Nephron (organoid): ENCODE results near the gene EGLN3.

Experiments used
- H3K27ac Mint-ChIP-seq, 3 experiments: 2 replicates each; pipeline ENCODE4 v1.8.0; 2020; ENCODE audit warnings: mixed read lengths in 3 of 3, mild to moderate bottlenecking in 2 of 3, moderate library complexity in 1 of 3
- H3K27me3 Mint-ChIP-seq: 2 replicates; pipeline ENCODE4 v1.8.0; 2021; ENCODE audit warnings: low read depth, mild to moderate bottlenecking, moderate library complexity, mixed read lengths
- H3K36me3 Mint-ChIP-seq: 2 replicates; pipeline ENCODE4 v1.8.0; 2020; ENCODE audit warnings: low read depth, mixed read lengths
- H3K4me1 Mint-ChIP-seq: 2 replicates; pipeline ENCODE4 v1.8.0; 2020; ENCODE audit warnings: mixed read lengths
- H3K4me3 Mint-ChIP-seq, 3 experiments: 2 replicates each; pipeline ENCODE4 v1.8.0; 2020; ENCODE audit warnings: mild to moderate bottlenecking in 3 of 3, mixed read lengths in 3 of 3, moderate library complexity in 2 of 3
- H3K9me3 Mint-ChIP-seq: 2 replicates; pipeline ENCODE4 v1.8.0; 2020; ENCODE audit warnings: mixed read lengths
- TF ChIP-seq, protein P1 (sequence below), 3 experiments: fragments of 200-600 bp; sonication (generic); IDR thresholded peaks; one replicate each; pipeline ENCODE4 v1.5.0; 2021; ENCODE audit warnings: antibody characterized with exemption in 3 of 3; ENCODE audit not compliant: unreplicated experiment in 3 of 3

The EGLN3 gene

DNA sequence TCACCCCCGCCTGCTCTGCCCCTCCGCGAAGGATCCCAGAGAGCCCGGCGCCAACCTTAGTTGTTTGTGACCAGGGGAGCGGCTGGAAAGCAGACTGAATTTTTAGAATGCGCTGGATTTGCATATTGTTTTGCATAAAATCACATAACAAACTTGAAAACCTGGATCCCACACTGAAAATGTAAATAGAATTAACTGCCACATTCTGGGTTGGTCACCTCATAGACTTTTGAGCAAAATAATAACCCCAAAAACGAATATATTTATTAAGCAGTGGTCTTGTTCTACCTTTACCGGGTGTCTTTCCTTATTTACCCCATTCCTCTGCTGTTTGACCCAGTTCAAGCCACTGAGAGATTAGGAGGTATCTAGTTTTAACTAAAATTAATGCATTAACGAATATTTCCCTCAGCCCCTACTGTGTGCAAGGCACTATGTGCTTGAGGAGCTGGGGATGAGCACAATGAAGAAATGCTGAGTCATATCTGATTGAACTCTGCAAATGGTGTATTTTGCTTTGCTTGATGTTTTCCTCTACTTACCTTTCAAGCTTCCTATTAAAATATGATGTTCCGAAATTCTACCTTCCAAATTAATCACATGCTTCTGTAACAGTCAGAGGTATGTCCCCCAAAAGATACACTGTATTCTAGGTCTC lies 438 bp upstream of the EGLN3 start:
- TF ChIP-seq, protein P1, sequence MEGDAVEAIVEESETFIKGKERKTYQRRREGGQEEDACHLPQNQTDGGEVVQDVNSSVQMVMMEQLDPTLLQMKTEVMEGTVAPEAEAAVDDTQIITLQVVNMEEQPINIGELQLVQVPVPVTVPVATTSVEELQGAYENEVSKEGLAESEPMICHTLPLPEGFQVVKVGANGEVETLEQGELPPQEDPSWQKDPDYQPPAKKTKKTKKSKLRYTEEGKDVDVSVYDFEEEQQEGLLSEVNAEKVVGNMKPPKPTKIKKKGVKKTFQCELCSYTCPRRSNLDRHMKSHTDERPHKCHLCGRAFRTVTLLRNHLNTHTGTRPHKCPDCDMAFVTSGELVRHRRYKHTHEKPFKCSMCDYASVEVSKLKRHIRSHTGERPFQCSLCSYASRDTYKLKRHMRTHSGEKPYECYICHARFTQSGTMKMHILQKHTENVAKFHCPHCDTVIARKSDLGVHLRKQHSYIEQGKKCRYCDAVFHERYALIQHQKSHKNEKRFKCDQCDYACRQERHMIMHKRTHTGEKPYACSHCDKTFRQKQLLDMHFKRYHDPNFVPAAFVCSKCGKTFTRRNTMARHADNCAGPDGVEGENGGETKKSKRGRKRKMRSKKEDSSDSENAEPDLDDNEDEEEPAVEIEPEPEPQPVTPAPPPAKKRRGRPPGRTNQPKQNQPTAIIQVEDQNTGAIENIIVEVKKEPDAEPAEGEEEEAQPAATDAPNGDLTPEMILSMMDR (IDR thresholded peaks at IDR 0.05; ENCODE audit: unreplicated experiment in 3 of 3): no peak
- Mint-ChIP-seq H3K27ac (peak overlapping the region in 1 of 3 experiments; percentile 54), H3K27me3 (peaks cover 19% of the 10 kb centered on the region), H3K9me3 (no peaks in the 10 kb centered on the region), H3K4me3 (peak overlapping the region; percentile 86 to 94 (median 90)), H3K36me3 (no peaks in the 10 kb centered on the region), H3K4me1 (peaks cover 42% of the 10 kb centered on the region)

DNA sequence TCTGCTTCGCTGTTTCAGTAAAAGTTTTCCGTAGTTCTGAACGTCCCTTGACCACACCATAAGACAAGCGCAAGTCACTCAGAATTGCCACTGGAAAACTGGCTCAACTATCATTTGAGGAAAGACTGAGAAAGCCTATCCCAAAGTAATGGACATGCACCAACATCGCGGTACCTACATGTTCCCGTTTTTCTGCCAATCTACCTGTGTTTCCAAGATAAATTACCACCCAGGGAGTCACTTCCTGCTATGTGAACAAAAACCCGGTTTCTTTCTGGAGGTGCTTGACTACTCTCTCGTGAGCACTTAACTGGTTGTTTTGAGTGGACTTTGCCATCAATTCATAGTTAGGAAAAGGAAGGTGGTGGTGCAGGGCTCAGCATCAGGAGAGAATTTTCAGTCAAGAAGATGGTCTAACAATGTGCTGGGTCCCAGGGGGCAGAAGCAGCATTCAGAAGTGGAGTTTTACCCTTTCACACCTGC lies 1.4 kb downstream of the EGLN3 start:
- Mint-ChIP-seq H3K27me3 (peaks cover 19% of the 10 kb centered on the region), H3K36me3 (no peaks in the 10 kb centered on the region), H3K9me3 (no peaks in the 10 kb centered on the region), H3K27ac (peak overlapping the region; percentile 9 to 62 (median 21)), H3K4me3 (peak overlapping the region; percentile 86 to 94 (median 90)), H3K4me1 (peaks cover 55% of the 10 kb centered on the region)
- TF ChIP-seq, protein P1 (IDR thresholded peaks at IDR 0.05; ENCODE audit: unreplicated experiment in 3 of 3): no peak

DNA sequence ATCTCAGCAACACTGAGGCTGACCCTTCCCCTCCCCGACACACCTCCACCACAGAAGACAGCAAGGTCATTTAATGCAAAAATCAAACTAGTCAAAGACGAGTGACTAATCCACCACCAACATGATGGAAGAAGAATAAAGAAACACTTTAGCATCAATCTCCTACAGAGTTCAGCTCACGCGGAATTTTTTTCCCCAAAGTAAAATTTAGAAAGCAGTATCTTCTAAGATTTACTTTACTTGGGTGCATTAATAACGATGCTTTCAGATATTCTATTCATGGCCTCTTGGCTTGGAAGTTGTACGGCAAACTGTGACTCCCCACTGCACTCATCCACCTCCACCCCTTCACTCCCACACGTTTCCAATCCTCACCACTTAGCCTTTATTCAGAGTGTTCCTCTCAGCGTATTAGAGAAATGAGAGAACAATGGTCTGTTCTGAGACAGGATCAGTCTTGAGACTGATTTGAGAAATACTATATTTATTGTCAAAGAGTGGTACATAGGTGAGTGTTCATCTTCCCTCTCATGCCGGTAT lies 1.9 kb downstream of the EGLN3 start:
- H3K4me1 Mint-ChIP-seq: peaks cover 56% of the 10 kb centered on the region
- H3K4me3 Mint-ChIP-seq: peak overlapping the region; percentile 86 to 94 (median 90)
- peaks cover 19% of the 10 kb centered on the region for H3K27me3 Mint-ChIP-seq
- H3K27ac Mint-ChIP-seq: peak overlapping the region in 2 of 3 experiments; percentile 21 to 62
- no peaks in the 10 kb centered on the region for H3K9me3 Mint-ChIP-seq
- no peaks in the 10 kb centered on the region for H3K36me3 Mint-ChIP-seq
- TF ChIP-seq, protein P1 (IDR thresholded peaks at IDR 0.05; ENCODE audit: unreplicated experiment in 3 of 3): no peak

DNA sequence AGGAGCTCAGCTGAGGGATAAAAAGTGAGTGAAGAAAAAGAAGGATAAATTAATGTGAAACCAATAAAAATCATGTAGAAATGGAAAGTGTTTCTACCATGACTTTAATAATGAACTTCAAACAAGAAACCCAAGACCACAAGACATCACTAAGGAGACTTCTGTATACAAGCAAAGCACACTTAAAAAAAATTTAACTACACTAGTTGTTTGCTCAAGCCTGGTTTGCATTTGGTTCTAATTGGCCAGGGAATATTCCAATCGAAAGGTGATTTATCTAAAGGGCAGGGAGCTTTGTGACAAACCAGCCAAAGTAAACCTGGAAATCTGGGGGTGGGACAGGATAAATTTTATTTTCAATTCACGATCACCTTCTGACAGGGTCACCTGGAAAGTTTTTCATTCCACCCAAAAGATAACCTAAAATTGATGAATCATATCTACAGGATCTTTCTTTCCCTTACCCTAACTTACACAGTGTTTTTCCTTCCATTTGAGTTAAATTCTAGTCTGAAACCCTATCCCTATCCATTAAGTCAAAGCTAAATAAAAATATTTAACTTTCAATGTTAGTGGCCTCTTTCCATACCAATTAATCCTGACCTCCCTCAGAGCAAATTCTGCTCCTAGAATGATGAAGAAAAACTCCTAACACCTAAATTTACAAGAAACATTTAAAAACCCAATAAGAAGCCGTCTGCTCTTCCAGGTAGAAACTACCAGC lies 2.6 kb downstream of the EGLN3 start:
- peak overlapping the region; percentile 86 to 94 (median 90) for H3K4me3 Mint-ChIP-seq
- H3K36me3 Mint-ChIP-seq: no peaks in the 10 kb centered on the region
- H3K9me3 Mint-ChIP-seq: no peaks in the 10 kb centered on the region
- peak overlapping the region in 2 of 3 experiments; percentile 21 to 62 for H3K27ac Mint-ChIP-seq
- H3K4me1 Mint-ChIP-seq: peaks cover 58% of the 10 kb centered on the region
- peaks cover 19% of the 10 kb centered on the region for H3K27me3 Mint-ChIP-seq
- TF ChIP-seq, protein P1 (IDR thresholded peaks at IDR 0.05; ENCODE audit: unreplicated experiment in 3 of 3): no peak

DNA sequence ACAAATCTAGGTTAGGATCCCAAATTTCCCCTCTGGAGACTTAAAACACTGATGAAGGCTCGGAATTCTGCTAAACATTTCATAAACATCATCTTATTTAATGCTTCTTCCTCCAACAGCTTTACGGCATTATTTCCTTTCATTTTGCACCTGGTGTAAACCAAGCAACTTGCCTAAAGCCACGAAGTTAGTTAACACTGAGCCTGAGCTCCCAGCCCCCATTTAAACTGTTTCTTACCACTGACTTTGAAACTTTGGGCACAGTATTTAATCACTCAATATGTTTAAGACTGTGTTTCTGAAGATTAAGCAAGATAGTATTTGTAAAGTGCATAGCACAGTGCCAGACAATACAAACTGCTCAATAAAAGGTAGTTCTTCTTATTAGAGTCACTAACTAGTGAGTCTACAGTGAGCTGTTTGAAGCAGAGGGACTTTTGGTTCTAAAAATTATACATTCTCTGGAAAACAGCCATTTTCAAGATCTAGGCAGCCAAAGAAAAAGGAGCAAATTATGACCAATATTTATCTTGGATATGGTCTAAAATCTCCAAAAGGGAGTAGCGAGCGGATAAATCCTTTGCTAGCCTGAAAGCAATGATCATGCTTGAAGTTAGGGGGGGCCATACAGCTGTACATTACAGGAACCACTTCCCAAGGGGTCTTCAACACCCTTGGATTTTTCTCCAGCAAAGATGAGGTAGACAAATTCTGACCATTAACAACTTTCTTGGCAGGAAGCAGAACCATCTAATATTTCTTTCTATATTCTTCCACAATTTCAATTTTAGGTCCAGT lies 4.0 kb downstream of the EGLN3 start:
- Mint-ChIP-seq H3K4me3 (peak overlapping the region; percentile 53 to 90 (median 76)), H3K27ac (peak overlapping the region in 2 of 3 experiments; percentile 68 to 82), H3K27me3 (peaks cover 11% of the 10 kb centered on the region), H3K36me3 (no peaks in the 10 kb centered on the region), H3K4me1 (peaks cover 69% of the 10 kb centered on the region), H3K9me3 (no peaks in the 10 kb centered on the region)
- TF ChIP-seq, protein P1 (IDR thresholded peaks at IDR 0.05; ENCODE audit: unreplicated experiment in 3 of 3): no peak
